Measurements from ENCODE around the gene CYTH3.

- TF ChIP-seq CTCF (conservative IDR thresholded peaks at IDR 0.05 in 1 of 2, IDR thresholded peaks at IDR 0.05 in 1 of 2; ENCODE audit: low read depth in 1 of 2, low read length in 2 of 2) = no peak
- no peak for TF ChIP-seq EZH2 (IDR thresholded peaks at IDR 0.05; ENCODE audit: low read length, missing control alignments)
These were observed 94.0 kb downstream of the CYTH3 start for GRCh38 chr7:6178298-6179029.

All from fibroblast of lung (primary cell).